ENCODE results near the gene HRH2.
"Not testable (repeated sequence)": the region's sequence is repeated elsewhere in the genome, so short reads cannot be mapped to it uniquely, and the experiment has no call there.

HRH2 gene

DNA sequence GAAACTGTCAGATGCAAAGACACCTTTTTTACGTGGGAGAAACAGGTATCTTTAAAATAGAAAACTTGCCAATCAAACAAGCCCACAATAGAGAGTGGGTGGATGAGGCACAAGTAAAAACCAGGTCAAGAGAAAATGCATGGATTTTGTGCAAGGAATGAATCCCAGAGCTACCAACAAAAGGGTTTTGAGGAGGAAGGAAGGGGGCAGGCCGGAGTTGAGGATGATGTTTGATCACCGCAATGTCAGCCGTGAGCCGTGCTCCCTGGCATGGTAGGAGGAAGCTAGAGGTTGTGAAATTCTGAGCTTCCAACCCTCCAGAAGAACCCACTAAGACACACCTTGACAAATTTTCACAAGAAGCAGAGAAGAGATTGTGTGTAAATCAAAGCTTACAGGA, 53.2 kb downstream of the HRH2 start:
- Histone ChIP-seq H3K36me3 (ENCODE audit: insufficient read depth, low read length) (no peaks in the 10 kb centered on the region), H3K9me3 (replicated peaks; ENCODE audit: low read length) (peaks cover 3% of the 10 kb centered on the region), H3K4me3 (ENCODE audit: low read length) (no peak overlapping the region), H3K4me2 (ENCODE audit: low read length) (no peak overlapping the region), H3K27me3 (ENCODE audit: control insufficient read depth, insufficient read depth, low read length) (no peaks in the 10 kb centered on the region), H3K9ac (ENCODE audit: low read depth, low read length) (no peak overlapping the region), H3K4me1 (ENCODE audit: control insufficient read depth, insufficient read depth, low read length) (no peaks in the 10 kb centered on the region)

DNA sequence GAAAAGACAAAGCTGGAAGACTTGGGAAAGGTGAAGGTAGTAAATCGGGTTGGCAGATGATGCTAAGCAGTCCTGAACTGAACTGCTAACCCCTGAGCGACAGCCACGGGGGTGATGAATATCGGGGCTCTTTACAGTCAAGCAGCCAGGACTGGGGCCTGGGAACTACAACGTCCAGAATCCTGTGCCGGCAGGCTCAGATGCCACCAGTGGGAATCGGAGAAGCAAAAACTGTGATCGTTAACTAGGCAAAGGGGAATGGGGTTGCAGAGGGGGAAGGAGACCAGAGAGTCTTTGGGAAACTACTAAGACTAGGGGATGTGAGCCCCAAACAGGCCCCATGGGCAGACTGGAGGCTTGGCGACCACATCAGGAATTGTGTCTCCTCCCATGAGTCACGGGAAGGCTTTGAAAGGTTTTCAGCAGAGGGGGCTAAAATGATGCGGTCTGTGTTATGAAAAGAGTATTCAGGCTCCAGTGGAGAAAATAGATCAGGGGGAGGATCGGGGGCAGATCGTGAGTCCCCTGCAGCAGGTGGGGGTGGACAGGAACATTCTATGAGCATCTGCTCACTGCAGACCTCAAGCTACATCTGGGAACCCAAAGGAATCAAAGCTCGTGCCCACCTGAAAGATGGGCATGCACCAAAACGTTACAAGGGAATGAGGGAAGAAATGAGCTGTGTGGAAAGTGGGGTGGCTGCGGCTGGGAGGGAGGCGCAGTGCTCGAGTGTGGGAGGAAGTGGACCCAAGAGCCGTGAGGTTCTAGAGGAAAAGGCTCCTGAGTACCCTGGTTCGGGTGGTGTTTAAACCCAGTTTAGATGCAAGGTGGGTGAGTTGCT, 53.8 kb downstream of the HRH2 start:
- no peak overlapping the region for H3K4me3 ChIP-seq (ENCODE audit: low read length)
- no peaks in the 10 kb centered on the region for H3K36me3 ChIP-seq (ENCODE audit: insufficient read depth, low read length)
- H3K9me3 ChIP-seq (replicated peaks; ENCODE audit: low read length) = peaks cover 3% of the 10 kb centered on the region
- no peak overlapping the region for H3K9ac ChIP-seq (ENCODE audit: low read depth, low read length)
- no peaks in the 10 kb centered on the region for H3K4me1 ChIP-seq (ENCODE audit: control insufficient read depth, insufficient read depth, low read length)
- no peaks in the 10 kb centered on the region for H3K27me3 ChIP-seq (ENCODE audit: control insufficient read depth, insufficient read depth, low read length)
- H3K4me2 ChIP-seq (ENCODE audit: low read length) = no peak overlapping the region

- H3K4me1 ChIP-seq (ENCODE audit: control insufficient read depth, insufficient read depth, low read length) = no peaks in the 10 kb centered on the region
- H3K27me3 ChIP-seq (ENCODE audit: control insufficient read depth, insufficient read depth, low read length) = no peaks in the 10 kb centered on the region
- H3K9me3 ChIP-seq (replicated peaks; ENCODE audit: low read length) = peaks cover 3% of the 10 kb centered on the region
- no peak overlapping the region for H3K4me2 ChIP-seq (ENCODE audit: low read length)
- no peak overlapping the region for H3K4me3 ChIP-seq (ENCODE audit: low read length)
- H3K9ac ChIP-seq (ENCODE audit: low read depth, low read length) = no peak overlapping the region
- H3K36me3 ChIP-seq (ENCODE audit: insufficient read depth, low read length) = no peaks in the 10 kb centered on the region
These were observed 54.4 kb downstream of the HRH2 start for GRCh38 chr5:175712313-175712680.

DNA sequence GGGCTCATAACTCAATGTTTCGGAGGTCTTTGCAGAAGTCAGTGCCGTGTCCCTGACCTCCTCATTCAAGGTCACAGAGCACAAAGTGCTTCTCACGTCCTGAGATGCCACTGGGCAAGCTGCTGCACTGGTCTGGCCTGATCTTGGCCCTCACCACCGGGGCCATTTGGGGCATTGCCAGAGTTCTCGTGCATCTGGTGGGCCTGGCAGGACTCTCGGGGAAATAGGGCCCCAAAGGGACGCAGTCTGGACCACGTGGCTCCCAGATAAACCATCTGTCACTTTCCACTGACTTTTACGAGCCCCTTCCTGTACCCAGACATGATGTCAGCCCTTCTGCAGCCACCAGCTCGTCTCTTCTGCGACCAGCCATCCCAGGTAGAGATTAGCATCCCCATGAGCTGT, 54.8 kb downstream of the HRH2 start:
- no peaks in the 10 kb centered on the region for H3K36me3 ChIP-seq (ENCODE audit: insufficient read depth, low read length)
- H3K4me3 ChIP-seq (ENCODE audit: low read length) = no peak overlapping the region
- peaks cover 3% of the 10 kb centered on the region for H3K9me3 ChIP-seq (replicated peaks; ENCODE audit: low read length)
- H3K9ac ChIP-seq (ENCODE audit: low read depth, low read length) = no peak overlapping the region
- H3K27me3 ChIP-seq (ENCODE audit: control insufficient read depth, insufficient read depth, low read length) = no peaks in the 10 kb centered on the region
- H3K4me1 ChIP-seq (ENCODE audit: control insufficient read depth, insufficient read depth, low read length) = no peaks in the 10 kb centered on the region
- no peak overlapping the region for H3K4me2 ChIP-seq (ENCODE audit: low read length)

GRCh38 chr5:175713930-175714329, 56.1 kb downstream of the HRH2 start:
- Histone ChIP-seq H3K4me1 (ENCODE audit: control insufficient read depth, insufficient read depth, low read length) (no peaks in the 10 kb centered on the region), H3K4me3 (ENCODE audit: low read length) (no peak overlapping the region), H3K9me3 (replicated peaks; ENCODE audit: low read length) (no peaks in the 10 kb centered on the region), H3K36me3 (ENCODE audit: insufficient read depth, low read length) (no peaks in the 10 kb centered on the region), H3K27me3 (ENCODE audit: control insufficient read depth, insufficient read depth, low read length) (no peaks in the 10 kb centered on the region), H3K9ac (ENCODE audit: low read depth, low read length) (no peak overlapping the region), H3K4me2 (ENCODE audit: low read length) (no peak overlapping the region)

DNA sequence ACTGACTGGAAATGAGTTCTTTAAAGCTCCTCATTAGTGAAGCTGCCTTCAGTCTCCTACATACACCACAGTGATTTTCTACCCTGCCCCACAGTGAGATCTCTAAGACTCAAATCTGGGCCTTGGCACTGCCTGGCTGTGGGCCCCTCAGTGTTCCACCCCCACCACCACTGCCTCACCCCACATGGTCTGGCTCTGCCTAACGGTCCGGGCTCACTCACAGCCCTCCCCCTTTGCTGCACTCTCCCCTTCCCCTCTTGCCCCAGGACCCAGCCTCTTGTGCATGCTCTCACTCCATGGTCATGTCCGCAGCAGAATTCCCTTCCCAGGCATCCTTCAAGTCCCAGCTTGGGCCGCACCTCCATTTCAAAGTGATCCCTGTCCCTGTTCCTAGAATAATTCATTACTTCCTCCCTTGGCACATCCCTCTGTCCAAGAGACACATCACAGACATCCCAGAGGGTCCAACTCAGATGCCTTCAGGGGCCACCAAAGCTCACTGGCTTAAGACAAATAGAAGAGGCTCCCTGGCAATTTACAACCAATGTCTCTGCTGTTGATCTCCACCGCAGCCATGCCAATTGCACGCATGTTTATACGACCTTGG, 56.7 kb downstream of the HRH2 start:
- H3K4me1 ChIP-seq (ENCODE audit: control insufficient read depth, insufficient read depth, low read length) = no peaks in the 10 kb centered on the region
- no peaks in the 10 kb centered on the region for H3K9me3 ChIP-seq (replicated peaks; ENCODE audit: low read length)
- no peak overlapping the region for H3K9ac ChIP-seq (ENCODE audit: low read depth, low read length)
- no peak overlapping the region for H3K4me2 ChIP-seq (ENCODE audit: low read length)
- H3K27me3 ChIP-seq (ENCODE audit: control insufficient read depth, insufficient read depth, low read length) = no peaks in the 10 kb centered on the region
- no peaks in the 10 kb centered on the region for H3K36me3 ChIP-seq (ENCODE audit: insufficient read depth, low read length)
- H3K4me3 ChIP-seq (ENCODE audit: low read length) = no peak overlapping the region

DNA sequence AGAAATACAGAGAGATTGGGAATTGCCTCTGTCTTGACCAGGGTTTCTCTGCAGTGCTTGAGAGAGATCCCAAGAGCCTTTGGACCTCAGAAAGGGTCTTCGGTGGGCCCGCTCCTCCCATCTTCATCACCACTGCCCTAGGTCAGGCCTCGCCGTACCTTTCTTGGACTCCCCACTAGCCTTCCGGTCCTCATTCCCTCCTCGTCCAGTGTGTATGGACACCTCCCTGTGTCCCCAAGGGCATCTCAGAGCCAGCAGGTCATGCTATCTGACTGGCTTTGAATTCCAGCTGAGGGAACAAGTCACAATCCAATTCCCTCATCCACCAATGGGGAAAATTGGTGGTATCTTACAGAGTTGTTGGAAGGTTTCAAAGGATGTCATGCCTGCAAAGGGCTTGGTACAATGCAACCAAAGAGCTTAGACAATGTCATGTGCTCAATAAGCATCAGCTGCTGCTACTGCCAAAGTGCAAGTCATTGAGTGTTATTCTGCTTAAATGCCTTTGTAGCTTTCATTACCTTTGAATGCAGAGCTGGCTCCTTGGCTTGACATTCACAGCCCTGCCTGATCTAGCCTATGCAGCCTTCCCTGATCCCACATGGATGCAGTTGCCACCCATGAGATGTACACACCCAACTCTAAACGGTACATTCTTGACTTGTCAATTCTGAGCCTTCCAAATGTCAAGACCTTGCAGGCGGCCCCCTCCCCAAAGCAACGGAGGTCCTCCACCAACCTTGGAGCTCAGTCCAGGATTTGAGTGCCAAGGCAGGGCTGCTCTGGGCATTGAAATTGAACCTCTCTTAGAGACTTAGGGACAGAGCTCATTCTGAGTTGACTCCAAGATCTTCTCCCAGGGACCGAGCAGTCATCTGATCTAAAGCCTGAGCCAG, 58.0 kb downstream of the HRH2 start:
- no peaks in the 10 kb centered on the region for H3K36me3 ChIP-seq (ENCODE audit: insufficient read depth, low read length)
- H3K27me3 ChIP-seq (ENCODE audit: control insufficient read depth, insufficient read depth, low read length) = no peaks in the 10 kb centered on the region
- H3K9me3 ChIP-seq (replicated peaks; ENCODE audit: low read length) = no peaks in the 10 kb centered on the region
- no peak overlapping the region for H3K9ac ChIP-seq (ENCODE audit: low read depth, low read length)
- no peak overlapping the region for H3K4me3 ChIP-seq (ENCODE audit: low read length)
- no peak overlapping the region for H3K4me2 ChIP-seq (ENCODE audit: low read length)
- H3K4me1 ChIP-seq (ENCODE audit: control insufficient read depth, insufficient read depth, low read length) = no peaks in the 10 kb centered on the region

DNA sequence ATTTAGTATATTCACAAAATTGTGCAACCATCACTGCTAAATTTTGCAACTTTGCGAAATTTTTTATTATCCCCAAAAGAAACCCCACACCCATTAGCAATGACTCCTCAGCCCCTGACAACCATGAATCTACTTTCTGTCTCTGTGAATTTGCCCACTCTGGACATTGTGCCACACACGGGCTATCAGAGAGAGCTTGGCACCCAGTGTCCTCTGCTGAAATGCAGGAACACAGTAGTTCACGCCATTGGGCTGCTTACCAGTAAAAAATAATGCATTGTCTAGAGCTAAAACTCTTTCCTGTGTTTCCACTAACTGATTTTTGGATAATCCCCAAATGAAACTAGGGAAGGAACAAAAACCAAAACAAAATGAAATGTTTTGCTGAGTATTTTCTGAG, 60.0 kb downstream of the HRH2 start:
- no peaks in the 10 kb centered on the region for H3K9me3 ChIP-seq (replicated peaks; ENCODE audit: low read length)
- no peaks in the 10 kb centered on the region for H3K4me1 ChIP-seq (ENCODE audit: control insufficient read depth, insufficient read depth, low read length)
- no peak overlapping the region for H3K4me2 ChIP-seq (ENCODE audit: low read length)
- H3K27me3 ChIP-seq (ENCODE audit: control insufficient read depth, insufficient read depth, low read length) = no peaks in the 10 kb centered on the region
- no peaks in the 10 kb centered on the region for H3K36me3 ChIP-seq (ENCODE audit: insufficient read depth, low read length)
- no peak overlapping the region for H3K4me3 ChIP-seq (ENCODE audit: low read length)
- no peak overlapping the region for H3K9ac ChIP-seq (ENCODE audit: low read depth, low read length)

DNA sequence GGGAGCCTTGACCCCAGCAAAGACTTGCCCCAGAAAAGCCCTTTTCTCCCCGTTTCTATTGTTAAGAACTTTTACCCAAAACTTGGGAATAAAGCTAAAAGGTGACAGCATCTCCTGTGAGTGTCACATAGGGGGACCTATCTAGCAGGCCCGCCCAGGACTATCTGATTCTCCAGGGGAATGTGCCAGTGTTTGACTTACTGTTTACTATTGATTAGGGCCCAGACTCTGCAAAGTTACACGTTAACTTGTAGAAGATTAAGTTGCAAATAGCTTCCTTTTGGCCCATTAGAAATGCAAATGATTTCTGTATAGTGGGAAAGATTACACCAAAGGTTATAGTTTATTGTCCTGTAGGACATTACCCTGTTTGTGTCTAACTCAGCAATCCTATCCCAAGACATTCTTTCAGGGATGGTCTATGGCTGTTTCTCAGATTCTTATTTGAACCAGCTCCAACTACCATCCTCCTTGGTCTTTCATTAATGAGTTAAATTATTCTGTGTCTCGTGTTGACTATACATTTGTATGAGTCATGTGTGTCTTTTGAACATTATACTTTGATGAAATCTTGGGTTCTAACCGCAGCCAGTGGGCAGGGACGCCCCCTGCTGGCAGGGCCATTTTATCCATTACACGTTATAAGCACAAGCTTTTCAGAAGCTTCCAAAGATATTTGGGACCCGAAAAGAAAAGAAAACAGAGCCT, 60.7 kb downstream of the HRH2 start:
- Histone ChIP-seq H3K27me3 (ENCODE audit: control insufficient read depth, insufficient read depth, low read length) (no peaks in the 10 kb centered on the region), H3K9me3 (replicated peaks; ENCODE audit: low read length) (no peaks in the 10 kb centered on the region), H3K4me2 (ENCODE audit: low read length) (no peak overlapping the region), H3K9ac (ENCODE audit: low read depth, low read length) (no peak overlapping the region), H3K4me1 (ENCODE audit: control insufficient read depth, insufficient read depth, low read length) (no peaks in the 10 kb centered on the region), H3K36me3 (ENCODE audit: insufficient read depth, low read length) (no peaks in the 10 kb centered on the region), H3K4me3 (ENCODE audit: low read length) (no peak overlapping the region)

DNA sequence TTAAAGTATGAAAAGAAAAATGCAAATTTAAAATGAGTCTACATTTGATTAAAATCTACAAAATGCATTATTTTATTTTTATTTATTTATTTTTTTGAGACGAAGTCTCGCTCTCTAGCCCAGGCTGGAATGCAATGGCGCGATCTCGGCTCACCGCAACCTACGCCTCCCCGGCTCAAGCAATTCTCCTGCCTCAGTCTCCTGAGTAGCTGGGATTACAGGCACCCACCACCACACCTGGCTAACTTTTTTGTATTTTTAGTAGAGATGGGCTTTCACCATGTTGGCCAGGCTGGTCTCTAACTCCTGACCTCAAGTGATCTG, 61.2 kb downstream of the HRH2 start:
- not testable (repeated sequence) for H3K4me1 ChIP-seq (ENCODE audit: control insufficient read depth, insufficient read depth, low read length); H3K9ac ChIP-seq (ENCODE audit: low read depth, low read length); H3K27me3 ChIP-seq (ENCODE audit: control insufficient read depth, insufficient read depth, low read length); H3K4me2 ChIP-seq (ENCODE audit: low read length); H3K36me3 ChIP-seq (ENCODE audit: insufficient read depth, low read length); H3K9me3 ChIP-seq (replicated peaks; ENCODE audit: low read length); H3K4me3 ChIP-seq (ENCODE audit: low read length)
